ENCODE results near the gene CCNK. TPM values are rescaled to one million over a fixed set of nuclear protein-coding genes. Genes with fewer than 3 reads are reported as not detected.

CCNK gene
- total RNA-seq, 1 experiment from 2014 or later = 17.5 TPM

Other genes starting within 250 kb of the CCNK start
- 1.7 and 2.2 TPM in 2 replicates for gene BCL11B, start 209.2 kb upstream of the CCNK start, total RNA-seq (2014; rRNA removed; shearing (Covaris generic))
- gene SETD3, start 550 bp upstream of the CCNK start, total RNA-seq (2014; rRNA removed; shearing (Covaris generic)) = 72.6 and 79.4 TPM in 2 replicates
- 12.2 and 12.9 TPM in 2 replicates for gene CCDC85C, start 122.8 kb downstream of the CCNK start, total RNA-seq (2014; rRNA removed; shearing (Covaris generic))
- not detected in 2 replicates for gene HHIPL1, start 163.7 kb downstream of the CCNK start, total RNA-seq (2014; rRNA removed; shearing (Covaris generic))
- 0.08 and 0.10 TPM in 2 replicates for gene CYP46A1, start 202.9 kb downstream of the CCNK start, total RNA-seq (2014; rRNA removed; shearing (Covaris generic))

Data from SJCRH30 (cell line).